SH-SY5Y (cell line): ENCODE measurements around the gene DYNLT2.

Experiments used
- GATA2 ChIP-seq: IDR thresholded peaks from 2 replicates; pipeline ENCODE4 v1.6.1; 2011; ENCODE audit warnings: mild to moderate bottlenecking, low read depth, low read length
- GATA3 ChIP-seq: IDR thresholded peaks from 2 replicates; pipeline ENCODE4 v1.6.1; 2011; ENCODE audit warnings: low read depth, mild to moderate bottlenecking, low read length, moderate library complexity

DNA sequence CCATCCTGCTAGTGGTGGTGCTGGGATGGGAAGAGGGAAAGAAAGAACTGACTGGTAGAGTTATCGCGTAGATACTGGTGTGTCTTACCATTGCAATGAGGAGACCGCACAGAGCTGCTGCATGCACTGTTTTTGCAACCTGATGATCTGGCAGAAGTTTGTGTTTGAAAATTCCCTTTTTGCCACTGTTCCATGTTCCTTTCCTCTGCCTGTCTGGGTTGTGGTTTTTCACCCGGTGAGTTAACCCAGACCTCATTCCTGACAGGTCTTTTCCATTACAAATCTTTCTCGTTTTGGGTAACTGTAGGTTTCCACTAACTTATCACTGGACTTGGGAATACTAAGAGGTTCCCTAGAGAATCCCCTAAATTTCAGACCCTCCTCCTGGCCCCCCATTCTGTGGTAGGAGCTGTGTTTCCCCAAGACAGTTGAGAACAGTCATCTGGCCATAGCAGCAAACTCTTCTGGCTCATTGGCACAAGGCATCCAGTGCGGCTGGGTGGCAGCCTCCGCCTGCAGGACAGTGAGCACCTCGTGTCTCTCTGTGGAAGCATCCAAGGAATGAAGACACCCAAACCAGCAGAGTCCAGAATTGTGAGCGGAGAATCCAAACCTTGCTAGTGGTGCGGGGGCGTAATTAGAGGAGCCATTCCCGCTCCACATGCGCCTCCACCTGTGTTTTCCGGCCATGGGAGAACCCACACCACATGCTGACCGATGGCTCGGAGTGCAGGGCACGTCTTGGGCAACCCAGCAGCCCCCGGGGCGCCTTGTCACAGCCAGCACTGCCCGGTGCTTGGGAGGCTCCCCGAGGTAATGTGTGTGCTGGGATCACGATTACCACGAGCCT is 32.8 kb upstream of the DYNLT2 start:
- no peak for TF ChIP-seq GATA2
- no peak for TF ChIP-seq GATA3
